ENCODE measurements around the gene PCYOX1L.

PCYOX1L gene

DNA sequence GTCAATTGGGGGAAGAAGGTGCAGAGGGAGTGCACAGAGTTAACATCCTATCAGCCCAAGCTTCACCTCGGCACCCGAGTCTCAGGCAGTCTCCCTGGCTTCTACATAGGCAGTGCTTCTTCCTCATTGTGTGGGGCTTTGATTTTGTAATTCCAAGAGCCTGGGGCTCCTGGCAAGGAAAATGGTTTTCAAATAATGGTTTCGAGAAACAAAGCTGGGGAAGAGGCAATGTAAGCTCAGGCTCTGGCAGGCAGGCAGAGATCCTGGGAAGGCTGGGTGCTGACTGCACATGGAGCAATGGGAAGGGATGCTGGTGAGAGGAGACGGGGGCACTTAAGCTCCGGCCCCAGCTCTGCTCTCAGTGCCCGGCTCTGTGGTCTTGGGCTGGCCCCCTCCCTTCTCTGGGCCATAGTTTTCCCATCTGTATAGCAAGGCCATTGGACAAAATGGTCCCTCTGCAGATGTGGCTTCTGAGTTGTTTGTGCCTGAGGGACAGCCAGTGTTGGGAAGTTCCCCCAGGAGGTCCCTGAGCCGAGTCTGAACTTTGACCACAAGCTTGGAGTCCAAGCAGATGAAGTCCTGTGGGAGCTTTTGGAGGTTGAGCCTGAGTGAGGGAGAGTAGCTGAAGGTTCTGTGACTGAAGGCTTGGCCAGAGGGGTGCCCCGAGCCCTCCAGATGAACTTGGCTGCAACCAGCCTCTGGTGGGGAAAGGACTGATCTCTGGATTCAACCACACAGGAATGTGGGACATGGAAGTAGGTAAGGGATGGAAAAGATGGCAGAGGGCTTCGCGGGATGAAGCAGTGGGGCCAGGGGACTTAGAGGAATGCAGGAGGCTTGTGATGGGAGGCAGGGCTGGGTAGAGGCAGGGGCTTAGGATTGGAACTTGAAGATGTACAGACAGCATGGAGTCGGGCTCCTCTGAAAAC is 49.7 kb downstream of the PCYOX1L start:
- DNase-seq (ENCODE audit: low spot score): no peak

- DNase-seq (ENCODE audit: low spot score): no peak
Measured at GRCh38 chr5:149408252-149409099, 50.6 kb downstream of the PCYOX1L start.

GRCh38 chr5:149409268-149409948 is 51.6 kb downstream of the PCYOX1L start:
- DNase-seq (ENCODE audit: low spot score): no peak

DNA sequence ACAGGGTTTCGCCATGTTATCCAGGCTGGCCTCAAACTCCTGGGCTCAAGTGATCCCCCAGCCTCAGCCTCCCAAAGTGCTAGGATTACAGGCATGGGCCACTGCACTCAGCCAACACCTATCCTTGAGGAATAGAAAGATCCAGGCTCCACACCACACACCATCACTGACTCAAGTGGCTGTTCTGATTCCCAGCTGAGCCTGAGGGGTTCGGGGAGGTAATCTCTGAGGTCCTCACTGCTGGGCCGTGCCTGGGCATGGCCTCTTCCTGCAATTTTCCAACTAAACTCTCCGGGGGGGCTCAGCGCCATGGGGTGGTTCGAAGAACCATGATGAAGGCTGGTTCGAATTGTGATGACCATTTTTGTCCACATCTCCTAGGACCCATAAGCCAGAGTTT is 52.2 kb downstream of the PCYOX1L start:
- no peak for DNase-seq (ENCODE audit: low spot score)

DNA sequence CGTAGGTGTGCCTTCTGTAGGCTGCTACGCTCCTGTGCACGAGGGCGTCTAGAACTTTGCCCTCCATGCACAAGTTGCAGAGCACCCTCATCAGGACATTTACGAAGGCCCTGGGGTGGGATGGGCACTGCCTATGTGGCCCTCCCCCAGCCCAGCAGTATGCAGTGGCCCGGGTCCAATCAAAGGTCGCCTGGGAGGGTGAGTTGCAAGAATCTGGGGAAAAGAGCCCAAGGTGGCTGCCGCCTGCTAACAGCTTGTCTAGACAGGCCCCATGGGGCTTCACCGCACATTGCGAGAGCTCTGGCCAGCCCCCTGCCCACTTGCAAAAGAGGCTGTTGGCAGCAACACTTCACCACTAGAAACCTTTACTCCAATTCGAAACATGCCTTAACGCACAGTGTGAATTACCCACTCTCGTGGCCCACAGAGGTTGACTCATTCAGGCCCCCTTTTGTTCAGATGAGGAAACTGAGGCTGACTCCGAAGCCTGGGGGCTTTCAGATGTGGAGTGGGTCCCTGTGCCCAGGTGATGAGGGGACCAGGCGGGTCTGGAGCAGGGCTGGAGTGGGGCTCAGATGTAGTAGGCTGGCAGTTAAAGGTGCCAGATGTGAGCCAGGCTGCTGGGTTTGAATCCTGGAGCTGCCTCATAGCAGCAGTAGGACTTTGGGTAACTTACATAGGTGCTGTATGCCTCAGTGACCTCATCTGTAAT is 53.0 kb downstream of the PCYOX1L start:
- DNase-seq (ENCODE audit: low spot score): no peak

DNA sequence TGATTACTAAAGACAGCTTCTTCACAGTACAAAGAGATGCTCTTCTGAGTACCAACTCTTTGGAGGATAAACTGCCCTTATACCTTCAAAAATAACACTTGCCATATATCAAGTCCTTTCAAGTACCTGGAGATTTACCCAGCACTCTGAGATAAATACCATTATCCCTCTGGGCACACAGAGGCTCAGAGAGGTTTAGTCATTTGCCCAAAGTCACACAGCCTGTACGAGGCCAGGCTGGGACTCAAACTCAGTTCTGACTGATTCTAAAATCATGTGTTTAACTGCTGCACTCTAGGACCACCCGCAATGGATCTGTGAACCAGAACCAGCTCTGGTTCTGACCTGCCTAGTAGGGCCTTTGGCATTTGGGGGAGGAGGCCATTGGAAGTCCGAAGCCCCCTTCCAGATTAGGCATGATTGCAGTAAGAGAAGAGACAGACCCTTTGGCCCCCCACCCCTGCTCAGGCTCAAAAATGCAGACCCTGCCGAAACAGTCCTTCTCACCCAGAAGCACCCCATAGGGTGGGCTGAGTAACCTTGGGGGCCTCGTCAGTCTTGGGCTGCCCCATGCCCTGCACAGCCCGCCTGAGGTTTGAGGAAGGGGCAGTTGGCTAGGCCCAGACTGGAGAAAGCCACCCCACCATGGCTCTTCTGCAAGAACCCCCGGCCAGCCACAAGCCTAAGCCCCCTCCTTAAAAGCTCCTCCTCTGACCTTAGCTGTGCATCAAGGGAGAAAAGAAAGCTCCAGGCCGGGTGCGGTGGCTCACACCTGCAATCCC is 54.1 kb downstream of the PCYOX1L start:
- DNase-seq (ENCODE audit: low spot score): no peak

DNA sequence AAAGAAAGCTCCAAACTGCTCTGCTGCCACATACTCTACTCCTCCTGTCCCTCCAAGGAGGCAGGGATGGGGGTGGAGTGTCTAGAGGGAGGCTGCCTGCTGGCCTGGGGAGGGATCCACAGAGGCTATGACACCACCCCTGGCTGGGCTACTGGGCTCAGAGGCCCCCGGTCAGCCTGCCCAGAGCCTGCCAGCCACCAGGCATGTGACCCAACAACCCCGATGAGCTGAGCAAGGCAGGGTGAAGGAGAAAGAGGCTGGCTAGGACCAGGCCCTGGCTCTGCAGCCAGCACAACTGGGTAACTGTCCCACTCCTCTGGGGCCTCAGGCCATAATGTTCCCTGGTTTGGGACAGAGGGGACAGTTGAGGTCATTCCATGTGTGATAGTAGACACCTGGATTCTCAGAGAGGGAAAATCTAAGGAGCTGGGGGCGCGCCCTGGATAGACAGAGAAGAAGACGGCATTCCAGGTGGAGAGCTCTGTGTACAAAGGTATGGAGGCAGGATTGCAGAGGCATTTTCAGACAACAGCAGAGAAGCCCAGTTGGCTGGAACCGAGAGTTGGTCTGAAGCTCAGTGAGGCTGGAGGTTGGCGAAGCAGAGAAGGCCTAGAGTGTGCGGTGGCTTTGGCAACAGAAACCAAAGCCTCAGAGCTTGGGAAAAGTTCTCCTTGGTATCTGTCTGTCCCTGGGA is 55.1 kb downstream of the PCYOX1L start:
- DNase-seq (ENCODE audit: low spot score): no peak

DNA sequence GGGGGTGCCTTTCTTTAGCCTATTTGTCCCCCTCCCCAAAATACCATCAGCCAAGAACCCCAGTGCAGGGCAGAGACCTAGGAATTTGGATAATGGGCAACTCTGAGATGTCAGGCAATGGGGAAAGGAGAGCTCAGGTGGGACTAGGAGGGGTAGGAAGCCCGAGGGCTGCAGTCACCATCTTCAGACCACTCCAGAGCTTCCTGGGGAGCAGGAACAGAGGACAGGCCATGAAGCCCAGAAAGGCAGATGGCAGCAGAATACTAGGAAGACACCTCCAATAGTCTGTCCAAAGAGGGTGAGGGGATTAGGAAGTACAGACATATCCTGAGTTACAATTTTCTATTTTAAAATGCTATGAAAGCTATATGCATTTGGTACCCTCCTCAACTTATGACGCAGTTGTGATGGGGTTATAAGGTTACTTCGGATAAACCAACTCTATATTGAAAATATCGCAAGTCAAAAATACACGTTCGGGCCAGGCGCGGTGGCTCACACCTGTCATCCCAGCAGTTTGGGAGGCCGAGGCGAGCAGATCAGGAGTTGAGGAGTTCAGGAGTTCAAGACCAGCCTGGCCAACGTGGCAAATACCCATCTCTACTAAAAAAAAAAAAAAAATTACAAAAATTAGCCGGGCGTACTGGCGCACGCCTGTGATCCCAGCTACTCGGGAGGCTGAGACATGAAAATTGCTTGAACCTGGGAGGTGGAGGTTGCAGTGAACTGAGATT is 55.8 kb downstream of the PCYOX1L start:
- no peak for DNase-seq (ENCODE audit: low spot score)

DNA sequence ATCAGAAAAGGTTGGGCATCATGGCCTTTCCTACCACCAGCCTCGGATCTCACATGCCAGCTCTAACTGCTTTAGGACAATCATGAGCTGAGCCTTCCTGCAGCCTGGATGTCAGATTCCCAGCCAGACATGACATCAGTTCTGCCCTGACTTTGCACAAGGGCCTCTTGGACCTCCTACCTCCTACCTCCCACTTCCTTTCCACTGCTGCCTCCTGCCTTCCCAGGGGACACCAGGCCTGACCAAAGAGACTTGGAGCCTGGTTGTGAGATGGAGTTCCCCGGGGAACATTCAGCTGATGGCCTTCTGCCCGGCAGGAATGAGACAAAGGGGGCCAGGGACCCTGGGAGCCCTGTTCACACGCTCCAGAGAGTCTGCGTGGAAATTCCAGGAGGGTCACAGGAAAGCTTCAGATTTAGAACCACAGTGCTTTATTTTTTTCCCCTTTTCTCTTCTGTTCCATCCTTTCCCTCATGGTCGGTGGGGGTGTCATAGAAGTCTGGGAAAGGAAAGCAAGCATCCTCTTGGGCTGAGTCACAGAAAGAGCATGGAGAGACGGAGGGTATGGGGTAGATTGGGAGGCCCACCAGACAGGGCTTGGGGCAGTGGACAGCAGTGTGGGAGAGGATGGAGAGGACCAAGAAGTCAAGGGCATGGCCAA is 56.7 kb downstream of the PCYOX1L start:
- no peak for DNase-seq (ENCODE audit: low spot score)

GRCh38 chr5:149415066-149415967 is 57.5 kb downstream of the PCYOX1L start:
- DNase-seq (ENCODE audit: low spot score): no peak

DNA sequence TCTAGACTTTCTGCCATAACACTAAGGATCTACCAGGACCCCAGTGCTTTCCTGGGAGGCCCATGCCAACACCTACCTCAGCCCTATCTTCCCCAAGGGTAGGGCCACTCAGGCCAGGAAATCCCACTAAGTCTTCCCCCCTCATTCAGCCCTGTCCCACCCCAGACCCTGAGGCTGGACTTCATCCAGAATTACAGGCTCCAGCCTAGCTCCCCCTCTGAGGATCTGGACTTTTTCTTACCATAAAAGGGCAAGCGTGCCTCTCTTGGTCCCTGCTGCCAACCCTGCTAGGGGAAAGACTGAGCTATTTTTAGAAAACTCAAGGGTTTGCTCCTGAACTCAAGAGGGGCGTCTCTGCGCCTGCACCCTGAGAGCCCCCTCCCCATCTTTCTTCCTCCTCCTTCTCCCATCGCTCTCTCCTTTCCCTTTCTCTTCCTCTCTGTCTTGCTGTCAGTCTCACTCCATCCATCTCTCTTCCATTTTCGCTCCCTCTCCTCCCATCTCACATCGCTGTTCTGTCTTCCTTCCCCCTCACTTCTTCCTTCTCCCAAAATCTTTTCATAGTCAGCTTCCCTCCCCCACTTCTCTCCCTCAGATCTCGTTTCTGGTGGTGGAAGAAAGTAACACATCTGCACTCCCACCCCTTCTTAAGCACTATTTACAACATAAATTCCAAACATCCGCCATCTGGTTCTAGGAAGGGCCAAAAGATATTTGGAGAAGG is 59.3 kb downstream of the PCYOX1L start:
- DNase-seq (ENCODE audit: low spot score): no peak

- no peak for DNase-seq (ENCODE audit: low spot score)
Measured at GRCh38 chr5:149417711-149418368, 60.0 kb downstream of the PCYOX1L start.

DNA sequence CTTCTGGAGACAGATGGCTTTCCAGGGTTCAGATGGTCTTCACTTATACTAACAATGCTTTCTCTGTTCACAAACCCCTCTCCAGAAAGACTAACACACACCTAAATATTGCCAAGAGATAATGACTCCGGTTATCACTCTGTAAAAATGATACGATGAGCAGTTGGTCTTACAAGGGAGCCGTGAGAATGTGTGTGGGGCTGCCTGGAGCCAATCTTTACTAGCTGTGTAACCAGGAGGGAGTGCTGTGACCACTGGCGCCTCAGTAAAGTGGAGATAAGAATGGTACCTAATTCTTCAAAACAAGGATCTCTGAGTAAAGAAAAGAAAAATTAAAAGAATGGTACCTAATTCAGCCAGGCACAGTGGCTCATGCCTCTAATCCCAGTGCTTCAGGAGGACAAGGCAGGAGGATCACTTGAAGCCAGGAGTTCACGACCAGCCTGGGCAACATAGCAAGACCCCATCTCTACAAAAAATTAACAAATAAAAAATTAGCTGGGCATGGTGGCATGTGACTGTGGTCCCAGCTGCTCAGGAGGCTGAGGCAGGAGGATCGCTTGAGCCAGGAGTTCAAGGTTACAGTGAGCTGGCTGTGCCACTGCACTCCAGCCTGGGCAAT is 61.2 kb downstream of the PCYOX1L start:
- no peak for DNase-seq (ENCODE audit: low spot score)
